ENCODE measurements around the gene CRIP1. TPM values are rescaled to one million over a fixed set of nuclear protein-coding genes. Genes with fewer than 3 reads are reported as not detected.

CRIP1 gene
- polyA plus RNA-seq, 3 donors: 688 to 2,084 (median 1,032) TPM

DNA sequence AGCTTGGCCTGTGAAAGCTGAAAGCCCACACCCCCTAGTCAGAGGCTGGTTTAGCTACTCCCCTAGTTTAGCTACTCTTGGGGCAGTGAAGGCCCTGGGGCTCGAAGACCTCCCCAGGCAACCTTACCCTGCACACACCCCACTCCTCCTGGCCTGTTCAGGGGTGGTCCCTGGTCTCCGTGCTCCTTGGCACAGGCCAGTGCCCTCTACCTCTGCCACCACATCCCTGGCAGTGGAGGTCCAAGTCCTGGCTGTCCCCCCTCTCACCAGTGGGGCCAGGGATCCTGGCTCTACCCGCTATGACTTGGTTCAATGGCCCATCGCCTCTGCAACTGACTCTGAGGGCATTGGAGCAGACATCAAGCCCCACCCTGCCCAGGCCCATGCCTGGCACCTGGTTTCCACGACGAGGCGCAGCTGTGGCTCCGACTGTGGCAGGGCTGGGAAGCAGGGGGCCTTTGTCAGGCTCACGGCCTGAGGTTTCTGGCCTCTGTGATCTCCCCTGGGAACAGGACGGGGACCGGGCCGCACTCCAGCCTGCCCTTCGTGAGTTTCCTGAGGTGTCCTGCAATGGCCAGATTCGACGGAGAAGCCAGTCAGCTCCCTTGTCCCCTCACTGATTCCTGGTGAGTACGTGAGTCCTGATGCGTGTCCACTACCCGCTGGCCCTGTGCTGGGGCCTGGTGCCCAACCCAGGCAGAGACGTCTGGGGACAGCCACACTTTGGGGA lies 45.4 kb downstream of the CRIP1 start:
- H3K4me1 Mint-ChIP-seq: peaks cover 22% of the 10 kb centered on the region
- intact Hi-C loops (cut with micrococcal nuclease): no loop called here

GRCh38 chr14:105532735-105533141 lies 46.1 kb downstream of the CRIP1 start:
- H3K27ac ChIP-seq (ENCODE audit: low read depth in 1 of 2, low read length in 2 of 2): no peak overlapping the region
- H3K36me3 Mint-ChIP-seq: no peaks in the 10 kb centered on the region
- H3K4me1 ChIP-seq (ENCODE audit: control insufficient read depth in 1 of 2, insufficient read depth in 2 of 2, low read length in 2 of 2): peaks cover 19 to 22% of the 10 kb centered on the region in 2 donors
- TF ChIP-seq, protein P1, sequence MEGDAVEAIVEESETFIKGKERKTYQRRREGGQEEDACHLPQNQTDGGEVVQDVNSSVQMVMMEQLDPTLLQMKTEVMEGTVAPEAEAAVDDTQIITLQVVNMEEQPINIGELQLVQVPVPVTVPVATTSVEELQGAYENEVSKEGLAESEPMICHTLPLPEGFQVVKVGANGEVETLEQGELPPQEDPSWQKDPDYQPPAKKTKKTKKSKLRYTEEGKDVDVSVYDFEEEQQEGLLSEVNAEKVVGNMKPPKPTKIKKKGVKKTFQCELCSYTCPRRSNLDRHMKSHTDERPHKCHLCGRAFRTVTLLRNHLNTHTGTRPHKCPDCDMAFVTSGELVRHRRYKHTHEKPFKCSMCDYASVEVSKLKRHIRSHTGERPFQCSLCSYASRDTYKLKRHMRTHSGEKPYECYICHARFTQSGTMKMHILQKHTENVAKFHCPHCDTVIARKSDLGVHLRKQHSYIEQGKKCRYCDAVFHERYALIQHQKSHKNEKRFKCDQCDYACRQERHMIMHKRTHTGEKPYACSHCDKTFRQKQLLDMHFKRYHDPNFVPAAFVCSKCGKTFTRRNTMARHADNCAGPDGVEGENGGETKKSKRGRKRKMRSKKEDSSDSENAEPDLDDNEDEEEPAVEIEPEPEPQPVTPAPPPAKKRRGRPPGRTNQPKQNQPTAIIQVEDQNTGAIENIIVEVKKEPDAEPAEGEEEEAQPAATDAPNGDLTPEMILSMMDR (IDR thresholded peaks at IDR 0.05): peak; percentile 9
- 66% methylated on average over 7 of the region's 10 CpGs for WGBS (ENCODE audit: insufficient coverage)
- intact Hi-C loops (cut with micrococcal nuclease): no loop called here
- H3K9me3 Mint-ChIP-seq: peaks cover 0 to 8% (median 0%) of the 10 kb centered on the region in 7 donors
- no peak overlapping the region for H3K27ac Mint-ChIP-seq
- no peaks in the 10 kb centered on the region for H3K36me3 ChIP-seq (replicated peaks in 1 of 2; ENCODE audit: control insufficient read depth in 1 of 2, insufficient read depth in 2 of 2, low read length in 2 of 2)
- H3K4me1 Mint-ChIP-seq: peaks cover 17% of the 10 kb centered on the region
- no peak overlapping the region for H3K4me3 Mint-ChIP-seq
- no peak for DNase-seq
- no peaks in the 10 kb centered on the region for H3K79me2 ChIP-seq (ENCODE audit: insufficient read depth, low read length)
- no peak overlapping the region for H3K4me2 ChIP-seq (replicated peaks; ENCODE audit: extremely low read depth, low read length, poor library complexity, severe bottlenecking)
- no peak overlapping the region for H3K4me3 ChIP-seq (replicated peaks in 1 of 3; ENCODE audit: low read depth in 2 of 3, low read length in 3 of 3)
- no peaks in the 10 kb centered on the region for H4K20me1 ChIP-seq (ENCODE audit: insufficient read depth, low read length)
- H3K9me3 ChIP-seq (replicated peaks in 1 of 2; ENCODE audit: control insufficient read depth in 1 of 2, insufficient read depth in 1 of 2, low read length in 2 of 2): peaks cover 0 to 8% of the 10 kb centered on the region in 2 donors
- H3K27me3 Mint-ChIP-seq (ENCODE audit: low read depth in 3 of 3): peaks cover 24 to 51% (median 42%) of the 10 kb centered on the region in 3 donors
- H3K9ac ChIP-seq (ENCODE audit: insufficient read depth, low read length, poor library complexity, severe bottlenecking): no peak overlapping the region
- no peak overlapping the region for H2AFZ ChIP-seq (ENCODE audit: insufficient read depth, low read depth, low read length, poor library complexity, severe bottlenecking)
- H3K27me3 ChIP-seq (ENCODE audit: control insufficient read depth in 2 of 2, insufficient read depth in 2 of 2, low read length in 2 of 2): peaks cover 8 to 25% of the 10 kb centered on the region in 2 donors

More for the DNA sequence above, 45.4 kb downstream of the CRIP1 start:
- Histone ChIP-seq H3K27ac (ENCODE audit: low read depth in 1 of 2, low read length in 2 of 2) (no peak overlapping the region), H3K4me3 (replicated peaks in 1 of 3; ENCODE audit: low read depth in 2 of 3, low read length in 3 of 3) (no peak overlapping the region), H3K79me2 (ENCODE audit: insufficient read depth, low read length) (no peaks in the 10 kb centered on the region), H3K4me1 (ENCODE audit: control insufficient read depth in 1 of 2, insufficient read depth in 2 of 2, low read length in 2 of 2) (peaks cover 26 to 29% of the 10 kb centered on the region in 2 donors), H3K36me3 (replicated peaks in 1 of 2; ENCODE audit: control insufficient read depth in 1 of 2, insufficient read depth in 2 of 2, low read length in 2 of 2) (no peaks in the 10 kb centered on the region), H4K20me1 (ENCODE audit: insufficient read depth, low read length) (no peaks in the 10 kb centered on the region), H2AFZ (ENCODE audit: insufficient read depth, low read depth, low read length, poor library complexity, severe bottlenecking) (no peak overlapping the region), H3K9me3 (replicated peaks in 1 of 2; ENCODE audit: control insufficient read depth in 1 of 2, insufficient read depth in 1 of 2, low read length in 2 of 2) (peaks cover 0 to 15% of the 10 kb centered on the region in 2 donors), H3K27me3 (ENCODE audit: control insufficient read depth in 2 of 2, insufficient read depth in 2 of 2, low read length in 2 of 2) (peaks cover 15 to 32% of the 10 kb centered on the region in 2 donors), H3K9ac (ENCODE audit: insufficient read depth, low read length, poor library complexity, severe bottlenecking) (no peak overlapping the region), H3K4me2 (replicated peaks; ENCODE audit: extremely low read depth, low read length, poor library complexity, severe bottlenecking) (no peak overlapping the region)
- Mint-ChIP-seq H3K9me3 (peaks cover 0 to 12% (median 4%) of the 10 kb centered on the region in 7 donors), H3K4me3 (no peak overlapping the region), H3K27ac (no peak overlapping the region), H3K36me3 (no peaks in the 10 kb centered on the region), H3K27me3 (ENCODE audit: low read depth in 3 of 3) (peaks cover 31 to 56% (median 47%) of the 10 kb centered on the region in 3 donors)
- WGBS (ENCODE audit: insufficient coverage): 88% methylated on average over 18 of the region's 19 CpGs
- no peak for DNase-seq
- TF ChIP-seq, protein P1 (IDR thresholded peaks at IDR 0.05): no peak

All from CD14-positive monocyte (primary cell).